Upper lobe of left lung (tissue), 4 donors: ENCODE data around the gene SEC62.

Experiments used
- POLR2A ChIP-seq, 4 donors: fragments of 450-650 bp; IDR thresholded peaks; one replicate each; pipeline ENCODE4 v1.5.1; 2016 to 2017; ENCODE audit warnings: antibody characterized with exemption in 4 of 4, mild to moderate bottlenecking in 2 of 4
- POLR2AphosphoS5 ChIP-seq, 2 donors: sonication (generic); formaldehyde crosslinking; IDR thresholded peaks; one replicate each; pipeline ENCODE4 v1.5.1; 2017; ENCODE audit warnings: antibody characterized with exemption in 2 of 2
- TF ChIP-seq, protein P1 (sequence below), 6 experiments: fragments of 450-650 bp in 4 of 6; fragments of 200-600 bp in 2 of 6; sonication (generic) in 2 of 6; IDR thresholded peaks; one replicate each; pipeline ENCODE4 v1.5.1; 2016 to 2019; ENCODE audit warnings: antibody characterized with exemption in 6 of 6

DNA sequence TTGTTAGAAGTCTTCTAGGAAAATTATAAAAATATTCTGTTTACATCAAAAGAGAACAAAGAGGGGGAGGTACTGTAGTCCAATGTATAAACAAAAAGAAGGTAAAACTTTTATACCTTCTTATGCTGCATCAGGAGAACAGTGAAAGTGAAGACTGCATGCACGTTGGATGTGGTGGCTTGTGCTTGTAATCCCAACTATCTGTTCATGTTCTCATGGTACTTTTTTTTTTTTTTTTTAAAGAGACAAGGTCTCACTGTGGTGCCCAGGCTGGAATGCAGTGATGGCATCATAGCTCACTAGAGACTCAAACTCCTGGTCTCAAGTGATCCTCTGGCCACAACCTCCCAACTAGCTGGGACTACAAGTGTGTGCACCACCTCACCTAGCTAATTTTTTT is 4.2 kb downstream of the SEC62 start:
- TF ChIP-seq, protein P1, sequence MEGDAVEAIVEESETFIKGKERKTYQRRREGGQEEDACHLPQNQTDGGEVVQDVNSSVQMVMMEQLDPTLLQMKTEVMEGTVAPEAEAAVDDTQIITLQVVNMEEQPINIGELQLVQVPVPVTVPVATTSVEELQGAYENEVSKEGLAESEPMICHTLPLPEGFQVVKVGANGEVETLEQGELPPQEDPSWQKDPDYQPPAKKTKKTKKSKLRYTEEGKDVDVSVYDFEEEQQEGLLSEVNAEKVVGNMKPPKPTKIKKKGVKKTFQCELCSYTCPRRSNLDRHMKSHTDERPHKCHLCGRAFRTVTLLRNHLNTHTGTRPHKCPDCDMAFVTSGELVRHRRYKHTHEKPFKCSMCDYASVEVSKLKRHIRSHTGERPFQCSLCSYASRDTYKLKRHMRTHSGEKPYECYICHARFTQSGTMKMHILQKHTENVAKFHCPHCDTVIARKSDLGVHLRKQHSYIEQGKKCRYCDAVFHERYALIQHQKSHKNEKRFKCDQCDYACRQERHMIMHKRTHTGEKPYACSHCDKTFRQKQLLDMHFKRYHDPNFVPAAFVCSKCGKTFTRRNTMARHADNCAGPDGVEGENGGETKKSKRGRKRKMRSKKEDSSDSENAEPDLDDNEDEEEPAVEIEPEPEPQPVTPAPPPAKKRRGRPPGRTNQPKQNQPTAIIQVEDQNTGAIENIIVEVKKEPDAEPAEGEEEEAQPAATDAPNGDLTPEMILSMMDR (IDR thresholded peaks at IDR 0.05): no peak
- TF ChIP-seq POLR2AphosphoS5 (IDR thresholded peaks at IDR 0.05) (no peak), POLR2A (IDR thresholded peaks at IDR 0.05) (no peak)
